GM19043 (cell line): ENCODE data around the gene PEX11B.
A peak's percentile ranks its signal among the peaks of the same experiment; 100 is the strongest.
"Not testable (repeated sequence)": the region's sequence is repeated elsewhere in the genome, so short reads cannot be mapped to it uniquely, and the experiment has no call there.

Experiments
- ATAC-seq: cut with Tn5 transposase; IDR thresholded peaks from one replicate; pipeline ENCODE4 v1.9.1; 2021; ENCODE audit warnings: low read depth; ENCODE audit not compliant: unreplicated experiment

The PEX11B gene

GRCh38 chr1:145953861-145954260 lies 35.3 kb upstream of the PEX11B start:
- no peak for ATAC-seq

GRCh38 chr1:145952903-145953302 lies 34.4 kb upstream of the PEX11B start:
- no peak for ATAC-seq

GRCh38 chr1:145951526-145951925 lies 33.0 kb upstream of the PEX11B start:
- no peak for ATAC-seq

- no peak for ATAC-seq
Measured at GRCh38 chr1:145949219-145949618, 30.7 kb upstream of the PEX11B start.

- ATAC-seq = no peak
Measured at GRCh38 chr1:145947551-145947950, 29.0 kb upstream of the PEX11B start.

GRCh38 chr1:145946477-145946986 lies 28.0 kb upstream of the PEX11B start:
- ATAC-seq = no peak

- no peak for ATAC-seq
Measured at GRCh38 chr1:145944532-145944931, 26.0 kb upstream of the PEX11B start.

GRCh38 chr1:145942871-145943270 lies 24.4 kb upstream of the PEX11B start:
- no peak for ATAC-seq

GRCh38 chr1:145942405-145942804 lies 23.9 kb upstream of the PEX11B start:
- no peak for ATAC-seq

- ATAC-seq = no peak
Measured at GRCh38 chr1:145937436-145937835, 18.9 kb upstream of the PEX11B start.

GRCh38 chr1:145936247-145936646 lies 17.7 kb upstream of the PEX11B start:
- no peak for ATAC-seq

- ATAC-seq = no peak
Measured at GRCh38 chr1:145935708-145936107, 17.2 kb upstream of the PEX11B start.

GRCh38 chr1:145932522-145933009 lies 14.0 kb upstream of the PEX11B start:
- not testable (repeated sequence) for ATAC-seq

- no peak for ATAC-seq
Measured at GRCh38 chr1:145927916-145928643, 9.6 kb upstream of the PEX11B start.

GRCh38 chr1:145927063-145927886 lies 8.8 kb upstream of the PEX11B start, which contains the start of gene RBM8A:
RBM8A (minus strand) TSS chr1:145927484; CDS start chr1:145927426, 58 bp downstream.
- ATAC-seq = peak; percentile 96

- ATAC-seq = no peak
Measured at GRCh38 chr1:145926686-145927062, 8.2 kb upstream of the PEX11B start.

GRCh38 chr1:145922266-145922665 lies 3.7 kb upstream of the PEX11B start:
- no peak for ATAC-seq

GRCh38 chr1:145920297-145920696 lies 1.8 kb upstream of the PEX11B start:
- ATAC-seq = not testable (repeated sequence)

- ATAC-seq = no peak
Measured at GRCh38 chr1:145918992-145919939, 749 bp upstream of the PEX11B start.

GRCh38 chr1:145917595-145917994 lies 922 bp downstream of the PEX11B start:
- no peak for ATAC-seq
